Stimulated activated CD8-positive, alpha-beta memory T cell treated with anti-CD3 and anti-CD28 coated beads, Interleukin-7, amount 100 ng/mL, for 4 hours (primary cell): ENCODE measurements around the gene TMEM151A.
"Not testable (repeated sequence)": the region's sequence is repeated elsewhere in the genome, so short reads cannot be mapped to it uniquely, and the experiment has no call there.

ENCODE experiments used
- DNase-seq, 2 donors: peaks; one replicate each; pipeline ENCODE4 v3.0.0-alpha.2; 2020; ENCODE audit warnings: low read depth in 2 of 2

TMEM151A gene

DNA sequence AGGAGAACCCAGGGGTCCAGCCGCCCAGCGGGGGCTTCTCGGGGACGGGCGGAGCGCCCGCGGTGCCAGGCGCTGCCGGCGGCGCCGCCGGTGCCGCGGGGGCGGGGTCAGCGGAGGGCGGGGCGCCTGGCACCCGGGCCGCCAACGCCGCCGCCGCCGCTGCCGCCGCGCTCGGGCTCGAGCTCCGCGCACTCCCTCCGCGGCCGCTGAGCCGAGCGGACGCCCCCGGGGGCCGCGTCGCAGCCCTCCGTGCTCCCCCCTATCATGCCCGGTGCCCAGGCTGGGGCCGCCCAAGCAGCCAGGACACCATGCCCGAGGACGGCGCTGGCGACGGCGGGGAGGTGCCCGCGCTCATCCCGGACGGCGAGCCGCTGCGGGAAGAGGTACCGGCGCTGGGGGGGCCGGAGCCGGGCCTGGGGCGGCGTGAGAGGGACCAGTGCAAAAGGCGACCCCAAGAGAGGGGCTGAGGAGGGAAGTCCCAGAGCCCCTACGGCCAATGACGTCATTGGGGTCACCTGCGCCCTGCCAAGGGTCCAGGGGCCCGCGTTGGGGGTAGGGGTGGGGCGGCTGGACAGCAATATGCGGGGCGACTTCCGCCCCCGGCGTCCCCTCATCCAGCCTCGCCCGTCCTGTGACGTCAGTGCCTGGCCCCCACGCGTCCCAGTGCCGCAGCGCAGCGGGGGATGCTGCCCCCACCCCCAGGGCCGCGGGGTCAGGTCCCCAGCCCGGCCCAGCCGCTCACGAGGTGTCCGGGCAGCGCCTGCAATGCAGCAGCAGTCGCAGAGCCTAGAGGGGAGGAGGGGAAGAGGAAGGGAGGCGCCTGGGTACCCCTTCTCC is at the start of gene TMEM151A:
TSS of gene TMEM151A (plus strand) at position 189 of the 837 bp plus-strand sequence. CDS start at position 309, 120 bp downstream.
- no peak for DNase-seq

GRCh38 chr11:66242095-66242765 is 49.5 kb upstream of the TMEM151A start:
- no peak for DNase-seq

GRCh38 chr11:66243782-66244535 is 47.7 kb upstream of the TMEM151A start:
- DNase-seq, result no peak

GRCh38 chr11:66247295-66247694 is 44.4 kb upstream of the TMEM151A start:
- no peak for DNase-seq

- DNase-seq, result no peak
These were observed 43.9 kb upstream of the TMEM151A start for GRCh38 chr11:66247801-66248200.

DNA sequence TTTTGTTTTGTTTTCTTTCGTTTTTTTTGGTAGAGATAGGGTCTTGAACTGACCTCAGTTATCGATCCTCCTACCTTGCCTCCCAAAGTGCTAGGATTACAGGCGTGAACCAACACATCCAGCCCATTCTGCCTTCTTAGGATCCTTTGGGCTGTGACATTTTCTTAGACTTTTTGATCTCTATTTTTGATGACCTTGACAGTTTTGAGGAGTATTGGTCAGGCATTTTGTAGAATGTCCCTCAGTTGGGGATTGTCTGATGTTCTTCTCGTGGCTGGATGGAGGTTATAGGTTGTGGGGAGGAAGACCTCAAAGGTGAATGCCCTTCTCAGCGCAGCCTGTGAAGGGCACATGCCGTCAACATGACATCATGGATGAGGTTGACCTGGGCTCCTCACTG is 42.8 kb upstream of the TMEM151A start:
- no peak for DNase-seq

- no peak for DNase-seq
These were observed 39.9 kb upstream of the TMEM151A start for GRCh38 chr11:66251809-66252208.

GRCh38 chr11:66253081-66253480 is 38.6 kb upstream of the TMEM151A start:
- not testable (repeated sequence) for DNase-seq

GRCh38 chr11:66258473-66258893 is 33.2 kb upstream of the TMEM151A start:
- DNase-seq, result no peak

DNA sequence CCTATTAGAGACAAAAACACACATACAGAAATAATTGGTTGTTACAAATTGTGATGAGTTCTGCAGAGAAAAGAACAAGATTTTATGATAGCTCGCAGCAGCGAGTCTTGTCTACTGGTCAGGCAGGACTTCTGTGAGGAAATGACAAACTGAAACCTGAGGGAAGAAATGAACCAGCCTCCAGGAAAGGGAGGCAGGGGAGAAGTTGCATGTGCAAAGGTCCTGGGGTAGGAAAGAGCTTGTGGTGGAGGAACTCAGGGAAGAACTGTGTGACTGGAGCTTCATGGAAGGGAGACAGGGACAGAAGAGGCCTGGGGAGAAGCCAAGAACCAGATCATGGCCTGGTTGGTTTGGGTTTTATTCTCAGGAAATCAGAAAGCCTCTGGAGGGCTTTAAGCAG is 32.5 kb upstream of the TMEM151A start:
- no peak for DNase-seq

GRCh38 chr11:66259956-66260355 is 31.7 kb upstream of the TMEM151A start:
- no peak for DNase-seq

GRCh38 chr11:66261578-66261977 is 30.1 kb upstream of the TMEM151A start:
- DNase-seq, result no peak

DNA sequence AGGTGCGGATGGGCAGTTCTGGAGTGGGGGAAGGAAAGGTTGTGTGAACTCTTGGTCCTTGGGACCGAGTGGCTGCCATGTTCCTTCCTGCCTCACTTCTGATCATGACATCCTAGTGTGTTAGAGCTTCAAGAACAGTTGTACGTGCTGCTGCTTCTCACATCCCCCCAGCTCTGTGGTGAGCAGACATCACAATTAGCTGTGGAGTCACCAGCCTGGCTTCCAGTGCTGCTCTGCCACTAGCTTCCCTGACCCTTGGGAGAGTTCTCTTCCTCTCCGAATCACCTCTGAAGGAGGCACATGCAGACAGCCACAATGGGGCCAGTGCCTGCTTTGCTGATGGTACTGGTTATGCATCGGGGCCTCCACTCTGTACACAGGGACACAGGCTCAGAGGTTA is 29.5 kb upstream of the TMEM151A start:
- DNase-seq, result no peak

DNA sequence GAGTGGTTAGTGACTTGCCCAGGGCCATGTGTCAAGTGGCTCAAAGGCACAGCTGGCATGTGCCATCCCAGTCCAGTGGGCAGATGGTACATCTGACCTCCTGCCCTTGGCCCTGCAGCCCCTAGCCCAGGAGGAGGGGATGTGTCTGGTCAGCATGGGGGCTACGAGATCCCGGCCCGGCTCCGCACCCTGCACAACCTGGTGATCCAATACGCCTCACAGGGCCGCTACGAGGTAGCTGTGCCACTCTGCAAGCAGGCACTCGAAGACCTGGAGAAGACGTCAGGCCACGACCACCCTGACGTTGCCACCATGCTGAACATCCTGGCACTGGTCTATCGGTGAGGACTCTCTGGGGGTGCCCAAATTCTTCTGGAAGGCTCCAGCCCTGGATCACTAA is 29.0 kb upstream of the TMEM151A start:
- DNase-seq, result no peak

- DNase-seq, result no peak
These were observed 28.5 kb upstream of the TMEM151A start for GRCh38 chr11:66263231-66263630.

- DNase-seq, result no peak
These were observed 27.9 kb upstream of the TMEM151A start for GRCh38 chr11:66263785-66264184.

- no peak for DNase-seq
These were observed 27.3 kb upstream of the TMEM151A start for GRCh38 chr11:66264383-66264782.

GRCh38 chr11:66264914-66265313 is 26.8 kb upstream of the TMEM151A start:
- no peak for DNase-seq

- no peak for DNase-seq
These were observed 25.9 kb upstream of the TMEM151A start for GRCh38 chr11:66265531-66266377.

GRCh38 chr11:66266378-66267038 is 25.2 kb upstream of the TMEM151A start:
- no peak for DNase-seq

DNA sequence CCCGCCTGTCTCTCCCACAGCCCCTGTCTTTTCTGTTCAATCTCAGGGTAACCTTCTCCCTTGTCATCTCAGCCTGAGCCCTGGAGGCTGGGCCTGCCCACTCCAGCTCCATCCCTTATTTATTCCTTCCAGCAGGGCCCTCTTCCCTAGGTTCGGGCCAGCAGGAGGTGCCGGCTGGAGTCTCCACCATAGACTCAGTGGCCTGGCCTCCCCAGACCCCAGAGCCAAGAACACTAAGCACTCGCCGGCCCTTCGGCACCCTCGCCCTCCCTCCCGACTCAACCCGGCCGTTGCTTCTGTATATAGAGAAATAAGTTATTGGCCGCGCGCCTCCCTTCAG is 24.7 kb upstream of the TMEM151A start:
- DNase-seq, result no peak
